ENCODE results near the gene SHISA9. TPM values are rescaled to one million over a fixed set of nuclear protein-coding genes. Genes with fewer than 3 reads are reported as not detected.

The SHISA9 gene
- total RNA-seq, 2 donors from 2014 or later = 0.11 TPM; not detected in 1

DNA sequence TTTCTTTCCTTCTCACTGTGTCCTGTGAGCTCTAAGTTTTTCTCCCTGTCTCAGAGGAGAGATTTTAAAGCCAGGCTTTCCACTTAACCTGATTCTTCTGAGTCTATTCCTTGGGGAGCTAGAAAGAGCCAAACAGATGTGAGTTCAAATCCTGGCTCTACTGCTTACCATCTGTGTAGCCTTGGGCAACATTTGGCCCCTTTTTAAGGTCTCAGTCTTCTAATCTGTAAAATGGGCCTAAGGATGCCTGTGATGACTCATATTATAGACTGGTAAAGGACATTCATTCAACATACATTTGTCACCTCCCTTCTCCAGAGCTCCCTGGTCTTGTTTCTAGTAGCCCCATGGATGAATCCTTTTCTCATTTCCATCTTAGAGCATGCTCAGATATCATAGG lies 304.0 kb downstream of the SHISA9 start:
- Mint-ChIP-seq H3K27me3 (no peaks in the 10 kb centered on the region), H3K27ac (no peak overlapping the region), H3K4me3 (no peak overlapping the region), H3K36me3 (no peaks in the 10 kb centered on the region), H3K4me1 (ENCODE audit: low read depth in 2 of 2) (no peaks in the 10 kb centered on the region), H3K9me3 (peaks cover 4% of the 10 kb centered on the region)
- ATAC-seq (no peak), DNase-seq (ENCODE audit: low spot score) (no peak)

DNA sequence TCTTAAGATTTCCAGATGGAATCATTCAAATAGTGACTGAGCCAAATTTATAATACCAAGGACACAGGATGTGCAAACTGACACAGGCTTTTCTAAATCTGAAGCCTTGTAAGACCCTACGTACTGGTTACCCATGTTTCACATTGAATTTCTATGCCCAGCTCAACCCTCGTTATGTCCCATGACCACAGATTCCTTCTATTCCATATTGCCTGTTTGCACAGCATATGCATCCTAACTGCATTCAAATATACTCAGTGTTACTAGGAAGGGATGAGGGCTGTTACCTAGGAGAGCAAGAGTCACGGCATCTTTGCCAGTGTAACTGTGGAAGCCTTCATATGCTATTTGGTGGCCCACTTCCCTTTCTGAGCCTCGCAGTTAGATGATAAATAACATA lies 305.2 kb downstream of the SHISA9 start:
- Mint-ChIP-seq H3K27me3 (no peaks in the 10 kb centered on the region), H3K4me3 (no peak overlapping the region)

DNA sequence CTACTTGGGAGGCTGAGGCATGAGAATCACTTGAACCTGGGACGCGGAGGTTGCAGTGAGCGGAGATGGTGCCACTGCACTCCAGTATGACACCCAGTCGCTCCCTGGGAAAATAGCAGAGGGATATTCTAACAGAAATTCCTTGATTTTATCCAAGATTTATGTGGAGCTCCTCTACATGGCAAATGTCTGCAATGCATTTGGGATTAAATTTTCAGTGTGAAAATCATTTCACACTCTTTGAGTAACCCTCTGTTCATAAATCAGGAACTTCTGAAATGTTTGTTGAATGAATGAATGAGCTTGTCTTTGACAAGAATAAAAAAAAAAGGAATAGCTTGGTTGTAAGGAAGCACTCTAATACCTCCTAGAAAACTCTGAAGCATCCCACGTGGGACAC lies 305.8 kb downstream of the SHISA9 start:
- Mint-ChIP-seq H3K27ac (no peak overlapping the region), H3K4me1 (ENCODE audit: low read depth in 2 of 2) (no peaks in the 10 kb centered on the region), H3K9me3 (peaks cover 4% of the 10 kb centered on the region), H3K4me3 (no peak overlapping the region), H3K36me3 (no peaks in the 10 kb centered on the region), H3K27me3 (no peaks in the 10 kb centered on the region)
- DNase-seq (ENCODE audit: low spot score) (no peak), ATAC-seq (no peak)

More for the DNA sequence above, 305.2 kb downstream of the SHISA9 start:
- DNase-seq (ENCODE audit: low spot score) (no peak), ATAC-seq (no peak)
- no peak overlapping the region for H3K27ac Mint-ChIP-seq
- H3K9me3 Mint-ChIP-seq = peaks cover 4% of the 10 kb centered on the region
- H3K36me3 Mint-ChIP-seq = no peaks in the 10 kb centered on the region
- H3K4me1 Mint-ChIP-seq (ENCODE audit: low read depth in 2 of 2) = no peaks in the 10 kb centered on the region

DNA sequence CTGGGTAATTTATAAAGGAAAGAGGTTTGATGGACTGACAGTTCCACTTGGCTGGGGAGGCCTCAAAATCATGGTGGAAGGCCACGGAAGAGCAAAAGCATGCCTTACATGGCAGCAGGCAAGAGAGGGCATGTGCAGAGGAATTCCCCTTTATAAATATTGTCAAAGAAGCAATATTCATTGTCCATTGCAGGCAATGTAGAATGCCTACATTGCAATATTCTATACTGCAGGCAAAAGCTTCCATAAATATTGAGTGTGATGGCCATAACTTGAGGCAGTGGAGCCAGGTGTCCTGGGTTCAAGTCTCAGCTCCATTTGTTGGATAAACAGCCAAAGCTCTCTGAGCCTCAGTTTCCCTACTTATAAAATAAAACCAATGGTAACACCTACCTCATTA lies 322.3 kb downstream of the SHISA9 start:
- no peak for DNase-seq (ENCODE audit: low spot score)

DNA sequence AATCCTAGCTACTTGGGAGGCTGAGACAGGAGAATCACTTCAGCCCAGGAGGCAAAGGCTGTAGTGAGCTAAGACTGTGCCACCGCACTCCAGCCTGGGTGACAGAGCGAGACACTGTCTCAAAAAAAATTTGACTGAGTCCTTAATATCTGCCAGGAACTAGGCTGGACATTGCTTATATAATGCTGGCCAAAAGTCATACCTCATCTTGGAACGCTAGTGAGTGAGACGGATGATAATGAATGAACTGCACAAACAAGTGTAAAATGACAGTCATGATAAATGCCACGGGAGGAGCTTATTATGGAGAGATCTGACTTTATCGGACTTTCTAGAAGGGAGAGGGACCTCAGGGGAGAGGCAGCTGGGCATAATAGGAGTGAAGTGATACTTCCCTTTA lies 327.6 kb downstream of the SHISA9 start:
- Mint-ChIP-seq H3K27ac (no peak overlapping the region), H3K9me3 (peaks cover 22% of the 10 kb centered on the region), H3K27me3 (no peaks in the 10 kb centered on the region), H3K4me3 (no peak overlapping the region), H3K4me1 (ENCODE audit: low read depth in 2 of 2) (no peaks in the 10 kb centered on the region), H3K36me3 (no peaks in the 10 kb centered on the region)
- no peak for DNase-seq (ENCODE audit: low spot score)
- no peak for ATAC-seq

More for the DNA sequence above, 322.3 kb downstream of the SHISA9 start:
- Mint-ChIP-seq H3K36me3 (no peaks in the 10 kb centered on the region), H3K9me3 (peaks cover 16% of the 10 kb centered on the region), H3K4me3 (no peak overlapping the region), H3K27me3 (no peaks in the 10 kb centered on the region), H3K27ac (no peak overlapping the region), H3K4me1 (ENCODE audit: low read depth in 2 of 2) (no peaks in the 10 kb centered on the region)
- ATAC-seq = no peak

DNA sequence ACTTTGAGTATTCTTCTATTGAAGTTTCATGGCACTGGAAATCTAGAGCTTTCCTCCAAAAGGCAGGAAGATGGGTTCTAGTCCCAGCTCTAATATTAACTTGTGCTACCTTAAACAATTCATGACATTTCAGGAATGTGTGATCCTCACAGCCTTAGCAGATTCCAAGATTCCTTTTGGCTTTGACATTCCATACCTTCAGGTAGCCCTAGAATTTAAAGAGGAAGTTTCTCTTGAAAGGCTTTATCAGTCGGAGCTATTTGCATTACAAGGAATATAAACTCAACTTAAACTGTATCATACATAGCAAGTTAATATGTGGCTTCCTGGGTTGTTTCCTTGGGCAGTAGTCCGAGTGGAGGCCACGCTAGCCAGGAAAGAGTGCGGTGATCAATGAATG lies 330.0 kb downstream of the SHISA9 start:
- H3K27ac Mint-ChIP-seq = no peak overlapping the region
- H3K27me3 Mint-ChIP-seq = no peaks in the 10 kb centered on the region
- no peaks in the 10 kb centered on the region for H3K36me3 Mint-ChIP-seq
- no peak overlapping the region for H3K4me3 Mint-ChIP-seq
- DNase-seq (ENCODE audit: low spot score) = no peak
- no peaks in the 10 kb centered on the region for H3K4me1 Mint-ChIP-seq (ENCODE audit: low read depth in 2 of 2)
- ATAC-seq = no peak
- H3K9me3 Mint-ChIP-seq = peaks cover 17% of the 10 kb centered on the region

DNA sequence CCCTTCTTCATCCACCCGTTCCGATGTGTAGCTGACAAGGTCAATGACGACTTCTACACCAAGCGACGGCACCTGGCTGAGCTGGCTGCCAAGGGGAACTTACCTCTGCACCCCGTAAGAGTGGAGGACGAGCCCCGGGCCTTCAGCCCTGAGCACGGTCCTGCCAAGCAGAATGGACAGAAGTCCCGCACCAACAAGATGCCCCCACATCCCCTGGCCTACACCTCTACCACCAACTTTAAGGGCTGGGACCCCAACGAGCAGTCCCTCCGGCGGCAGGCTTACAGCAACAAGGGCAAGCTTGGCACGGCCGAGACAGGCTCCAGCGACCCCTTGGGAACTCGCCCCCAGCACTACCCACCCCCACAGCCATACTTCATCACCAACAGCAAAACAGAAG lies 333.6 kb downstream of the SHISA9 start:
- Mint-ChIP-seq H3K4me3 (no peak overlapping the region), H3K27me3 (no peaks in the 10 kb centered on the region), H3K36me3 (no peaks in the 10 kb centered on the region), H3K27ac (no peak overlapping the region), H3K4me1 (ENCODE audit: low read depth in 2 of 2) (no peaks in the 10 kb centered on the region), H3K9me3 (peaks cover 17% of the 10 kb centered on the region)
- ATAC-seq (no peak), DNase-seq (ENCODE audit: low spot score) (no peak)

DNA sequence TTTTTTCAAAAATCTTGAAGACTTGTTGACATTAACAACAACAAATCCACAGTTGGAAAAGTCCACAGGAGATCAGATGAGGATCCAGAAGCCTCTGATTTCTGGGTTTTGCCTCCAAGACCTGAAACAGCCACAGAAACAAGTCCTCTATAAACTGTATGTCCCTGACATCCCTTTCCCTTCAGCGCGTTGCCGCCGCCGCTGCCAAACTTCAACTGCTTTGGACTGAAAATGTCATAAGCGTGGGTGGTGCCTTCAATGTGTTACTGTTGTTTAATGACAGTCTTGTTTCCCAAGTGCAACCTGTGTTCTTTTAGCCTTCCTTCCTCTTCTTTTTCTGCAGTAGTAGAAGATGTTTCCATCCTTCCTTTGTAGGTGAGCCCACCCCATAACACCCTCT lies 334.9 kb downstream of the SHISA9 start:
- Mint-ChIP-seq H3K9me3 (peaks cover 14% of the 10 kb centered on the region), H3K27me3 (no peaks in the 10 kb centered on the region), H3K4me1 (ENCODE audit: low read depth in 2 of 2) (no peaks in the 10 kb centered on the region), H3K27ac (no peak overlapping the region), H3K4me3 (no peak overlapping the region), H3K36me3 (no peaks in the 10 kb centered on the region)
- DNase-seq (ENCODE audit: low spot score) (no peak), ATAC-seq (no peak)

DNA sequence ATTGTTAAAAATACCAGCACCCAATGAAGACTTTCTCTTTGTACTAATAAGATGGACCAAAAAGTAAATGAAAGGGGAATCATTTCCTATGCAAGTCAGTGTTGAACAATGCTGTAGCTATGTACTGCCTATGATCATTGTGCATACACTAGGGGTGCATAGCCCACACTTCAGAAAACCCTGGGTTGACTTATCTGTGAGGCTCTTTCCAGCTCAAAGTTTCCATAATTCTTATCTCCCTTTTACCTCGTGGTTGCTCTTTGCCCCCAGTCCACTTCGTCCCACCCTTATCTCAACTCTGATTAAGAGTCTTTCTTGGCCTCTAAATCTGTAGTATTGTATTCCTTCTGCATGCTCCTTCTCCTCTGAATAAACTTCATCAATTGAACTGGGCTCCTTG lies 336.8 kb downstream of the SHISA9 start:
- Mint-ChIP-seq H3K36me3 (no peaks in the 10 kb centered on the region), H3K9me3 (peaks cover 10% of the 10 kb centered on the region), H3K27ac (no peak overlapping the region), H3K4me1 (ENCODE audit: low read depth in 2 of 2) (no peaks in the 10 kb centered on the region), H3K27me3 (no peaks in the 10 kb centered on the region), H3K4me3 (no peak overlapping the region)
- no peak for ATAC-seq
- DNase-seq (ENCODE audit: low spot score) = no peak

DNA sequence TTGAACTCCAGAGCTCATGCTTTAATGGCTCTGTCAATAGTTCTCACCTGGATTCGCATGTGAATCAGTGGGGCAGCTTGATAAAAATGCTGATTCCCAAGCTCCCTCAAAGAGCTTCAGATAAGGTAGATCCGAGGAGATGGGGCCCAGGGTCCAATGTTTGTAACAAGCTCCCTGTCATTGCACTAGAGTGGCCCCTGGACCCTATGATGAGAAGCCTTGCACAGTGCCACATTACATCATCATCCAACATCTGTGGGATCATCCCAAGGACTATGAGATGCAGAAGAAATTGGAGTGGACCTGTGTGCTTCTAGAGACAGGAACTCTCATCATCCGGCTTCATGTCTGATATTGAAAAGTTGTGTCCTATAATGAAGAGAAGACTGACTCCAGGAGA lies 340.8 kb downstream of the SHISA9 start:
- no peak for ATAC-seq
- H3K9me3 Mint-ChIP-seq = peaks cover 3% of the 10 kb centered on the region

DNA sequence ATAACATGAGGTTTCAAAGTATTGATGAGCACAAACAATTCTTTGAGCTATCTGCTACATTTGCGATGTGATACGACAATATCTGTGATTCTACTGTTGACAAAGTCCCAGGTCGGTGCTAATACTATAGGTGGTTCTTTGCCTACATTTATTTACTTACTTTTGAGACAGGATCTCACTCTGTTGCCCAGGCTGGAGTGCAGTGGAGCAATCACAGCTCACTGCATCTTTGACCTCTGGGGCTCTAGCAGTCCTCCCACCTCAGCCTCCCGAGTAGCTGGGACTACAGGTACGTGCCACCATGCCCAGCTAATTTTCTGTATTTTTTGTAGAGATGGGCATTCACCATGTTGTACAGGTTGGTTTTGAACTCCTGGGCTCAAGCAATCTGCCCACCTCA lies 343.4 kb downstream of the SHISA9 start:
- H3K4me3 Mint-ChIP-seq = no peak overlapping the region
- H3K27me3 Mint-ChIP-seq = no peaks in the 10 kb centered on the region
- no peaks in the 10 kb centered on the region for H3K36me3 Mint-ChIP-seq
- ATAC-seq = no peak
- no peaks in the 10 kb centered on the region for H3K4me1 Mint-ChIP-seq (ENCODE audit: low read depth in 2 of 2)
- no peak overlapping the region for H3K27ac Mint-ChIP-seq
- H3K9me3 Mint-ChIP-seq = peaks cover 6% of the 10 kb centered on the region
- no peak for DNase-seq (ENCODE audit: low spot score)

More for the DNA sequence above, 340.8 kb downstream of the SHISA9 start:
- no peak overlapping the region for H3K4me3 Mint-ChIP-seq
- H3K27me3 Mint-ChIP-seq = no peaks in the 10 kb centered on the region
- H3K4me1 Mint-ChIP-seq (ENCODE audit: low read depth in 2 of 2) = no peaks in the 10 kb centered on the region
- no peak for DNase-seq (ENCODE audit: low spot score)
- H3K27ac Mint-ChIP-seq = no peak overlapping the region
- no peaks in the 10 kb centered on the region for H3K36me3 Mint-ChIP-seq

DNA sequence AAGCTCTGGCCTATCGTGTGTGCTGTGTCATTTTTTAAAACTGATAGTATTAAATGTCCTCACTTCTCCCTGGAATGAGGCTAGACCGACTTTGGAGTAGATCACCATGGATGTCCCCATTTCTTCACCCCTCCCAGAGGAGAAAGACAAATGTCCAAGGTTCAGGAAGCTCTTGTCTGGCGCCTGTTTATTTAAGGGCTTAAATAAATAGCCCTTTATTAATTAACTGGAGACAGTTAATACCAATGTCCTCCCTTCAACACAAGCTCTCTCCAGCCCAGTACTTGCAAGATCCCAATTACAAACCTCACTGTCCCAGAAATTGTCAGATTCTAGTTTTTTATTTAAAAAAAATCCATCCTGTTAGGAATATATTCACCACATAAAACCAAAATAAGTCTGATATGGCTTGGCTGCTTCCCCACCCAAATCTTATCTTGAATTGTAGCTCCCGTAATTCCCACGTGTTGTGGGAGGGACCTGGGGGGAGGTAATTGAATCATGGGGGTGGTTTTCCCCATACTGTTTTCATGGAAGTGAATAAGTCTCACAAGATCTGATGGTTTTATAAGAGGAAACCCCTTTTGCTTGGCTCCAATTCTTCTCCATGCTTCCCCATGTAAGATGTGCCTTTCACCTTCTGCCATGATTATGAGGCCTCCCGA lies 344.4 kb downstream of the SHISA9 start:
- no peaks in the 10 kb centered on the region for H3K36me3 Mint-ChIP-seq
- no peak overlapping the region for H3K4me3 Mint-ChIP-seq
- H3K9me3 Mint-ChIP-seq = peaks cover 3% of the 10 kb centered on the region

DNA sequence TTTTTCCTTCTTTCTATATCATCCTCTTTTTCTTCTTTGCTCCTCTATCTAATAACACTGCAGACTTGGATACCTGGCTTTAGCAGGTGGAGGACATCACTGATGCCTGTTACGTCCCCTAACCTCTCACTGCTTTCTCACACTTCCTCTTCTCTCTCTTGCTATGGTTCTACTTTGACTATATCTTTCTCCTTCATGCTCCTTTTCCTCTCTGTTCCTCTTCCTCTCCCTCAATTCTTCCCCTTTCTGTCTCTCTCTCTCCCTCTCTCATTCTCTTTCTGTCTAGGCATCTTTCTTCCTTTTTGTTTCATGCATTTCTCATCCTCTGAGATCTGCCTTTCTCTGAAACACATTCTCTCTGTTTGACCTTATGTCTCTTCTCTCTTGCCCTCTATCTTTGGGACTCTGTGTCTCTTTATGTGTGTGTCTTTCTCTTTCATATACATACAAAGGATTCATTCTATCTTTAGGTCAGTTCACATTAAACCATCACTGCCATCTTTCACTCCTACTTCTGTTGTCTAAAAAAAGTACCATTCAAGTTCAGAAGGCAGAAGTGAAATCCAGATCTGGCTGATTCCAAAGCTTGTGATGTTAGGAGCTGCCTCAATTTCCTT lies 353.7 kb downstream of the SHISA9 start:
- DNase-seq (ENCODE audit: low spot score) (no peak), ATAC-seq (no peak)
- Mint-ChIP-seq H3K9me3 (peaks cover 18% of the 10 kb centered on the region), H3K27me3 (no peaks in the 10 kb centered on the region), H3K36me3 (no peaks in the 10 kb centered on the region), H3K27ac (no peak overlapping the region), H3K4me3 (no peak overlapping the region), H3K4me1 (ENCODE audit: low read depth in 2 of 2) (no peaks in the 10 kb centered on the region)

More for the DNA sequence above, 344.4 kb downstream of the SHISA9 start:
- Mint-ChIP-seq H3K27me3 (no peaks in the 10 kb centered on the region), H3K4me1 (ENCODE audit: low read depth in 2 of 2) (no peaks in the 10 kb centered on the region), H3K27ac (no peak overlapping the region)
- DNase-seq (ENCODE audit: low spot score) = no peak
- no peak for ATAC-seq

DNA sequence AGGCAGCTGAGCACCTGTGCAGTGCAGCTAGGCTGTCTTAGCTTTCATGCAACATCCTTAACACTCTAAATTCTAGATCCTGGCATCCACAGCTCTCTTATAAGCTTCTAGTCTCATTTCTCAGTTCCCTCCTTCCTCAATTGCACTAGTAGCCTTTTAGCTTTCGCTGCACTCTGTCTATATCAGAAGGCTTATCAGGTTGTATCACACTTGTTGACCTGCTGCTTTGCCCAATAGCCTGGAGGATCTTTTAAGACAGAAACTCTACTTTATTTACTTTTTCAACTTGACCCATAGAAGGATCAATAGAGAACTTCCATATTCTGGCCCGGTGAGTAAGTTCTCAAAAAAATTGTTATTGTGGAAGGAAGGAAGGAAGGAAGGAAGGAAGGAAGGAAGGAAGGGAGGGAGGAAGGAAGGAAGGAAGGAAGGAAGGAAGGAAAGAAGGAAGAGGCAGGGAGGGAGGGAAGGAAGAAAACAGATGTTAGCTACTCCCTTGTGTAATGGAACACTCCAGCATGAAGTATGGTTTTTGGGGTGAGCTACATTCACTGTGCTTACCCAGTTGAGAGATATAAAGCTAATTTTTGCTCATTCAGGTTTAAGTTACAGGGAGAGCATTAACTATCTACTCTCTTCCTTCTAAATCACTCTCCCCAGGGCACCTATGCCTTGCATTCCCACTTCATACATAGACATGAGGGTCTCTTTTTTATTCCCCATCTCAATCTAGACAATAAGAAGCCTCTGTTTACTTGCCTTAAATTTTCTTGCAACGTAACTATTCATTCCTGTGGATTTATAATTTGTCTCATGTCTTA lies 361.1 kb downstream of the SHISA9 start:
- Mint-ChIP-seq H3K9me3 (peaks cover 14% of the 10 kb centered on the region), H3K27ac (no peak overlapping the region), H3K4me3 (no peak overlapping the region), H3K27me3 (no peaks in the 10 kb centered on the region), H3K36me3 (peaks cover 7% of the 10 kb centered on the region), H3K4me1 (ENCODE audit: low read depth in 2 of 2) (no peaks in the 10 kb centered on the region)
- no peak for DNase-seq (ENCODE audit: low spot score)
- ATAC-seq = no peak
